ENCODE results near the gene ADCY10. TPM values are rescaled to one million over a fixed set of nuclear protein-coding genes. Genes with fewer than 3 reads are reported as not detected.

ADCY10 gene
- total RNA-seq, 1 experiment from 2014 or later: 0.20 TPM

DNA sequence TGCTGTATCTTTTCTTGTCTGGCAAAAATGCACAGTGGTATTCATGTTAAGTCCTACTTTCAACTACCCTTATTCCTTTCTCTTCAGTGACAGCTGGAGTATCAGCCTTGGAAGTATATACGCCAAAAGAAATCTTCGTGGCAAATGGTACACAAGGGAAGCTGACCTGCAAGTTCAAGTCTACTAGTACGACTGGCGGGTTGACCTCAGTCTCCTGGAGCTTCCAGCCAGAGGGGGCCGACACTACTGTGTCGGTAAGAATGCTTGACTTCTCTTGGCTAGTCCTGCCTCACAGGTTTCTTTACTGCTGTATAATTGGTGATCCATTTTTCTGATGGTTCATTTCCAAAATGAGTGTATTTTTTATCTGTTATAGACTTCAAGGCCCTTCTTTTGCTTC, 148.4 kb downstream of the ADCY10 start:
- H2BK20ac ChIP-seq (ENCODE audit: low read depth, low read length, poor library complexity, severe bottlenecking): no peak overlapping the region
- H2BK120ac ChIP-seq (ENCODE audit: low read depth, low read length, poor library complexity, severe bottlenecking): no peak overlapping the region
- DNase-seq: no peak
- H3K4me2 ChIP-seq (ENCODE audit: insufficient read depth, insufficient read length, low read length): no peak overlapping the region
- H3T11ph ChIP-seq (ENCODE audit: low read length): no peak overlapping the region
- Mint-ChIP-seq H3K4me1 (peaks cover 16 to 26% of the 10 kb centered on the region in 2 experiments), H3K27ac (no peak overlapping the region), H3K4me3 (no peak overlapping the region), H3K36me3 (ENCODE audit: insufficient read depth in 1 of 3, low read depth in 3 of 3) (peaks cover 30 to 40% (median 38%) of the 10 kb centered on the region in 3 experiments), H3K27me3 (ENCODE audit: low read depth) (peaks cover 38% of the 10 kb centered on the region), H3K9me3 (no peaks in the 10 kb centered on the region; a peak in 1 of 5 replicates)
- TF ChIP-seq, protein P1, sequence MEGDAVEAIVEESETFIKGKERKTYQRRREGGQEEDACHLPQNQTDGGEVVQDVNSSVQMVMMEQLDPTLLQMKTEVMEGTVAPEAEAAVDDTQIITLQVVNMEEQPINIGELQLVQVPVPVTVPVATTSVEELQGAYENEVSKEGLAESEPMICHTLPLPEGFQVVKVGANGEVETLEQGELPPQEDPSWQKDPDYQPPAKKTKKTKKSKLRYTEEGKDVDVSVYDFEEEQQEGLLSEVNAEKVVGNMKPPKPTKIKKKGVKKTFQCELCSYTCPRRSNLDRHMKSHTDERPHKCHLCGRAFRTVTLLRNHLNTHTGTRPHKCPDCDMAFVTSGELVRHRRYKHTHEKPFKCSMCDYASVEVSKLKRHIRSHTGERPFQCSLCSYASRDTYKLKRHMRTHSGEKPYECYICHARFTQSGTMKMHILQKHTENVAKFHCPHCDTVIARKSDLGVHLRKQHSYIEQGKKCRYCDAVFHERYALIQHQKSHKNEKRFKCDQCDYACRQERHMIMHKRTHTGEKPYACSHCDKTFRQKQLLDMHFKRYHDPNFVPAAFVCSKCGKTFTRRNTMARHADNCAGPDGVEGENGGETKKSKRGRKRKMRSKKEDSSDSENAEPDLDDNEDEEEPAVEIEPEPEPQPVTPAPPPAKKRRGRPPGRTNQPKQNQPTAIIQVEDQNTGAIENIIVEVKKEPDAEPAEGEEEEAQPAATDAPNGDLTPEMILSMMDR (conservative IDR thresholded peaks at IDR 0.05): no peak
- H2BK15ac ChIP-seq (ENCODE audit: low read depth, low read length): no peak overlapping the region
- no peak overlapping the region for H3K56ac ChIP-seq (ENCODE audit: insufficient read length, low read depth, low read length)
- no peaks in the 10 kb centered on the region for H4K20me1 ChIP-seq (ENCODE audit: control insufficient read depth, insufficient read depth, insufficient read length)
- no peak overlapping the region for H3K4ac ChIP-seq (ENCODE audit: low read depth, low read length)
- H4K91ac ChIP-seq (ENCODE audit: insufficient read length, low read depth, low read length): no peak overlapping the region
- no peaks in the 10 kb centered on the region for H3K23me2 ChIP-seq (ENCODE audit: insufficient read length, low read depth, low read length, poor library complexity, severe bottlenecking)
- H3K9me3 ChIP-seq (ENCODE audit: control insufficient read depth, low read depth, low read length): no peaks in the 10 kb centered on the region
- H3K79me1 ChIP-seq (ENCODE audit: insufficient read depth, low read depth, low read length, poor library complexity, severe bottlenecking): peaks cover 2% of the 10 kb centered on the region
- no peak overlapping the region for H4K8ac ChIP-seq (replicated peaks; ENCODE audit: insufficient read length, low read depth, low read length)
- no peak overlapping the region for H3K23ac ChIP-seq (ENCODE audit: insufficient read length, low read depth, low read length)
- H3K14ac ChIP-seq (ENCODE audit: insufficient read depth, low read length): no peak overlapping the region
- H2AK5ac ChIP-seq (ENCODE audit: insufficient read length, low read length): no peak overlapping the region
- H3K18ac ChIP-seq (ENCODE audit: insufficient read length, low read depth, low read length): no peak overlapping the region
- H2BK5ac ChIP-seq (ENCODE audit: insufficient read length, low read length): no peak overlapping the region
- H2BK12ac ChIP-seq (ENCODE audit: insufficient read length, low read depth, low read length): no peak overlapping the region
- no CpG with 5 or more reads among the region's 6 CpGs for WGBS (ENCODE audit: extremely low coverage, insufficient read length, low lambda C conversion rate)
- no peak overlapping the region for H4K5ac ChIP-seq (ENCODE audit: insufficient read length, low read depth, low read length)
- no peak overlapping the region for H3K27ac ChIP-seq (ENCODE audit: insufficient read length, low read depth, low read length)
- H2AFZ ChIP-seq (ENCODE audit: low read length): no peak overlapping the region
- no peaks in the 10 kb centered on the region for H3K79me2 ChIP-seq (ENCODE audit: insufficient read depth, low read length)
- H3K9ac ChIP-seq (ENCODE audit: extremely low read depth, insufficient read length, low read length): no peak overlapping the region
- no peaks in the 10 kb centered on the region; the same call in 1 of the 2 replicates for H3K27me3 ChIP-seq (ENCODE audit: insufficient read depth, low read length)
- H3K4me1 ChIP-seq (ENCODE audit: insufficient read depth, low read length): no peaks in the 10 kb centered on the region

Data from H9 (cell line).